CD4-positive, alpha-beta memory T cell (primary cell): ENCODE measurements around the gene GUCA2A. TPM values are rescaled to one million over a fixed set of nuclear protein-coding genes. Genes with fewer than 3 reads are reported as not detected.

Experiments used
- CTCF ChIA-PET: fragments of 350-600 bp; sonication (Branson Sonifier 250); formaldehyde crosslinking; loops from one replicate; lab custom pipeline; 2021; ENCODE audit warnings: inconsistent platforms; ENCODE audit not compliant: partially characterized antibody; lab: Charles Lee
- POLR2A ChIA-PET: fragments of 350-600 bp; sonication (Branson Sonifier 250); formaldehyde crosslinking; loops from one replicate; lab custom pipeline; 2021; ENCODE audit not compliant: partially characterized antibody; lab: Charles Lee
- DNase-seq, 5 donors: peaks; one replicate each; pipeline versions ENCODE4 v3.0.0 to v3.0.0-alpha.2; 2020 to 2022; ENCODE audit warnings: mixed read lengths in 1 of 5
- H3K27ac ChIP-seq: one replicate; pipeline ENCODE4 v1.7.0; 2013; ENCODE audit warnings: low read depth, low read length
- H3K27me3 ChIP-seq: 2 replicates; pipeline ENCODE4 v1.7.0; 2013; ENCODE audit warnings: mild to moderate bottlenecking, low read length, moderate library complexity; ENCODE audit not compliant: insufficient read depth
- H3K36me3 ChIP-seq: 2 replicates; pipeline ENCODE4 v1.7.0; 2013; ENCODE audit warnings: mild to moderate bottlenecking, low read length, moderate library complexity; ENCODE audit not compliant: insufficient read depth
- H3K4me1 ChIP-seq: 2 replicates; pipeline ENCODE4 v1.7.0; 2013; ENCODE audit warnings: mild to moderate bottlenecking, low read length, moderate library complexity; ENCODE audit not compliant: insufficient read depth
- H3K4me3 ChIP-seq, 2 donors: one replicate each; pipeline ENCODE4 v1.7.0; 2013; ENCODE audit warnings: low read length in 2 of 2, mild to moderate bottlenecking in 1 of 2
- H3K9me3 ChIP-seq, 2 donors: one replicate each; pipeline ENCODE4 v1.7.0; 2013; ENCODE audit warnings: low read length in 2 of 2, control low read depth in 1 of 2; ENCODE audit not compliant: control insufficient read depth in 1 of 2
- H3K27ac Mint-ChIP-seq, 7 donors: one replicate each; pipeline ENCODE4 v1.8.0; 2020 to 2021; ENCODE audit warnings: mixed read lengths in 7 of 7, mild to moderate bottlenecking in 6 of 7, inconsistent platforms in 3 of 7, moderate library complexity in 3 of 7
- H3K27me3 Mint-ChIP-seq, 2 donors: one replicate each; pipeline ENCODE4 v1.8.0; 2020 to 2021; ENCODE audit warnings: mixed read lengths in 2 of 2
- H3K36me3 Mint-ChIP-seq, 2 donors: one replicate each; pipeline ENCODE4 v1.8.0; 2020 to 2021; ENCODE audit warnings: mixed read lengths in 2 of 2, inconsistent platforms in 1 of 2, mild to moderate bottlenecking in 1 of 2
- H3K4me1 Mint-ChIP-seq, 4 donors: one replicate each; pipeline ENCODE4 v1.8.0; 2020 to 2021; ENCODE audit warnings: mixed read lengths in 4 of 4, mild to moderate bottlenecking in 1 of 4
- H3K4me3 Mint-ChIP-seq, 8 donors: one replicate each; pipeline ENCODE4 v1.8.0; 2020 to 2021; ENCODE audit warnings: mixed read lengths in 8 of 8, mild to moderate bottlenecking in 7 of 8, moderate library complexity in 6 of 8, inconsistent platforms in 3 of 8
- H3K9me3 Mint-ChIP-seq, 8 donors: one replicate each; pipeline ENCODE4 v1.8.0; 2020 to 2021; ENCODE audit warnings: mixed read lengths in 8 of 8, mild to moderate bottlenecking in 5 of 8, inconsistent platforms in 3 of 8, moderate library complexity in 1 of 8
- intact Hi-C: fragments of 100-400 bp; cut with micrococcal nuclease; formaldehyde crosslinking; loops from one replicate; pipeline ENCODE4 v1.15.1; 2023
- polyA plus RNA-seq, 2 donors: library from polyadenylated mRNA; unstranded; fragments of 300-500 nt; fragmentation: Illumina TruSeq; gene quantifications; one replicate each; pipeline ENCODE4 v1.2.3, GENCODE V29; 2021
- total RNA-seq, 2 experiments: library from RNA; stranded (reverse); gene quantifications; one replicate each; pipeline ENCODE4 v1.2.3, GENCODE V29; 2021

The GUCA2A gene
- total and polyA plus RNA-seq, 4 experiments from 2014 or later = not detected

- Mint-ChIP-seq H3K4me3 (no peak overlapping the region), H3K36me3 (peaks cover 0 to 7% of the 10 kb centered on the region in 2 donors), H3K27ac (no peak overlapping the region), H3K27me3 (peaks cover 5 to 6% of the 10 kb centered on the region in 2 donors), H3K4me1 (no peaks in the 10 kb centered on the region), H3K9me3 (peaks cover 0 to 16% (median 4%) of the 10 kb centered on the region in 8 donors)
- no peaks in the 10 kb centered on the region for H3K4me1 ChIP-seq
- H3K27me3 ChIP-seq = peaks cover 2% of the 10 kb centered on the region
- CTCF ChIA-PET = no interaction called here
- POLR2A ChIA-PET = no interaction called here
- H3K4me3 ChIP-seq = no peak overlapping the region
- H3K36me3 ChIP-seq = no peaks in the 10 kb centered on the region
- intact Hi-C loops = no loop called here
- no peak for DNase-seq
- H3K9me3 ChIP-seq = no peaks in the 10 kb centered on the region
- no peak overlapping the region for H3K27ac ChIP-seq
Observed at GRCh38 chr1:42122408-42122807, 42.1 kb downstream of the GUCA2A start.

DNA sequence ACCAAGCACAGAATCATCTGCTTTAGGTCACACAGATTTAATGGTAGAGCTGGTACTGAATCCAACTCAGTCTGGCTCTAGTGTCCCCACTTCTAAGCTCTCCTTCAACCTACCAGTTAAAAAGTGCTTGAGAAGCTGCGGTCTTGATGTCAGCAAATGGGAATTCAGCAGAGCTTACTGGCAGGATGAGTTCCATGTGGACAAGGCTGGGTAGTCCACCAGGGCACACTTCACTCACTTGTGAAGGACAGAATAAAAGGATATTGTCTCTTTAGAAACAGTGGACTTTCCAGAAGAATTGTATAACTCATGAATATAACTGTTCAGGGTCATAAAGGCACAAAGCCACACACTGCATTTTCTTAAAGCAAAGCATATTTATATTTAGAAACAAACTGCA is 46.4 kb downstream of the GUCA2A start:
- Mint-ChIP-seq H3K36me3 (peaks cover 0 to 3% of the 10 kb centered on the region in 2 donors), H3K27me3 (peaks cover 12 to 14% of the 10 kb centered on the region in 2 donors), H3K4me1 (no peaks in the 10 kb centered on the region), H3K9me3 (peaks cover 0 to 8% (median 2%) of the 10 kb centered on the region in 8 donors), H3K4me3 (no peak overlapping the region), H3K27ac (no peak overlapping the region)
- no peaks in the 10 kb centered on the region for H3K36me3 ChIP-seq
- ChIA-PET CTCF (no interaction called here), POLR2A (no interaction called here)
- DNase-seq = no peak
- H3K27me3 ChIP-seq = peaks cover 5% of the 10 kb centered on the region
- H3K4me3 ChIP-seq = no peak overlapping the region
- H3K4me1 ChIP-seq = no peaks in the 10 kb centered on the region
- no peak overlapping the region for H3K27ac ChIP-seq
- intact Hi-C loops = no loop called here
- no peaks in the 10 kb centered on the region for H3K9me3 ChIP-seq

DNA sequence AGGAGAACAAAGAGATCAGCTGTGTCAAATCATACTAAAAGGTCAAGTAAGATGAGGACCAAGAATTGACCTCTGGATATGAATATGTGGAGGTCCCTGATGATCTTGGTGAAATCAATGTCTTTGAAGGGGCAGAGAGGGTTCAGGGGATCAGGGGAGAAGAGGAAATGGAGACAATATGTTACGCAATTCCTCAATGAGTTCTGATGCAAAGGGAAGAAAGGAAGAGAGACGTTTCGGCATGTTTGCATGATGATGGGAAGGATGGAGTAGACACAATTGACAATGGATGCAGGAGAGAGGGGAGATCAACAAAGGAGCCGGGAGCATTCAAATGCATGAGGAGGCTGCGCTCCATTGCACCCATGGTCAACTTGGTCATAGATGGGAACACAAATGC is 47.3 kb downstream of the GUCA2A start:
- Histone ChIP-seq H3K4me1 (no peaks in the 10 kb centered on the region), H3K27ac (no peak overlapping the region), H3K9me3 (no peaks in the 10 kb centered on the region), H3K36me3 (no peaks in the 10 kb centered on the region), H3K27me3 (peaks cover 5% of the 10 kb centered on the region), H3K4me3 (no peak overlapping the region)
- ChIA-PET CTCF (no interaction called here), POLR2A (no interaction called here)
- Mint-ChIP-seq H3K36me3 (peaks cover 0 to 3% of the 10 kb centered on the region in 2 donors), H3K9me3 (peaks cover 0 to 5% (median 2%) of the 10 kb centered on the region in 8 donors), H3K27me3 (peaks cover 12 to 17% of the 10 kb centered on the region in 2 donors), H3K4me1 (no peaks in the 10 kb centered on the region), H3K27ac (no peak overlapping the region), H3K4me3 (no peak overlapping the region)
- intact Hi-C loops = no loop called here
- DNase-seq = no peak

DNA sequence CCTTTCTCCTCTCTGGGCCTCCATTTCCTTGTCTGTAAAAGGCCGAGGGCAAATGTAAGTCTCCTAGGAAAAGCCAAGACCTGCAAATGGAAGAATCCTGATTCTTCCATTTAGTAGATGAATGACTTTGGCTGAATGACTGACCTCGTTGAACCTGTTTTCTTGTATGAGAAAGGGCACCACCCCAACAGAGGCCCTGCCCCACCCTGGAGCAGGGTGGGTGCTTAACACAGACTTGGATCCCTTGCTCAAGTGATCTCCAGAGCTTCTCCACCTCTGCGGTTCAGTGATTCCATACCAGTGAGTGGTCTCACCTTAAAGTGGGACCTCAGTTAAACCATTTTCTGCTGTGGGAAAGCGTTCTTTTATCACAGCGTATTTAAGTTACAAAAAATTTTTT is 50.3 kb downstream of the GUCA2A start:
- H3K9me3 ChIP-seq = no peaks in the 10 kb centered on the region
- intact Hi-C loops = no loop called here
- H3K4me1 ChIP-seq = no peaks in the 10 kb centered on the region
- Mint-ChIP-seq H3K9me3 (peaks cover 0 to 3% (median 0%) of the 10 kb centered on the region in 8 donors), H3K4me3 (no peak overlapping the region), H3K27ac (no peak overlapping the region), H3K36me3 (no peaks in the 10 kb centered on the region), H3K4me1 (no peaks in the 10 kb centered on the region), H3K27me3 (peaks cover 10 to 17% of the 10 kb centered on the region in 2 donors)
- H3K27ac ChIP-seq = no peak overlapping the region
- peaks cover 5% of the 10 kb centered on the region for H3K27me3 ChIP-seq
- CTCF ChIA-PET = no interaction called here
- H3K36me3 ChIP-seq = no peaks in the 10 kb centered on the region
- H3K4me3 ChIP-seq = no peak overlapping the region
- no peak for DNase-seq
- POLR2A ChIA-PET = no interaction called here

Other genes starting within 250 kb of the GUCA2A start
- 10 to 100 TPM; 10.5 to 11.1 TPM for gene HIVEP3, start 245.8 kb downstream of the GUCA2A start, total RNA-seq
- 10 to 100 TPM in 1 of 2 donors, 1 to 10 TPM in 1; 8.2 to 12.8 TPM for gene HIVEP3, start 245.8 kb downstream of the GUCA2A start, polyA plus RNA-seq
- not detected for gene GUCA2B, start 11.3 kb downstream of the GUCA2A start, total RNA-seq
- gene GUCA2B, start 11.3 kb downstream of the GUCA2A start, polyA plus RNA-seq = not detected
- gene FOXJ3, start 170.5 kb upstream of the GUCA2A start, total RNA-seq = 100 to 1,000 TPM in 1 of 2 experiments, 10 to 100 TPM in 1; 97.4 to 102 TPM
- gene FOXJ3, start 170.5 kb upstream of the GUCA2A start, polyA plus RNA-seq = 10 to 100 TPM; 23.7 to 46.6 TPM
- gene RIMKLA, start 216.0 kb upstream of the GUCA2A start, total RNA-seq = under 1 TPM; 0.03 to 0.06 TPM
- gene RIMKLA, start 216.0 kb upstream of the GUCA2A start, polyA plus RNA-seq = under 1 TPM; 0.24 to 0.49 TPM